ENCODE measurements around the gene AADACL3.

- TF ChIP-seq POLR2AphosphoS5 (IDR thresholded peaks at IDR 0.05; ENCODE audit: low read depth, low read length) (no peak), POLR2A (IDR thresholded peaks at IDR 0.05; ENCODE audit: low read depth, low read length) (no peak)
Measured at GRCh38 chr1:12678820-12679219, 37.1 kb upstream of the AADACL3 start.
